H9 (cell line): ENCODE data around the gene CCNY. TPM values are rescaled to one million over a fixed set of nuclear protein-coding genes. Genes with fewer than 3 reads are reported as not detected.
"Not testable (repeated sequence)": the region's sequence is repeated elsewhere in the genome, so short reads cannot be mapped to it uniquely, and the experiment has no call there.

Experiments used
- DNase-seq: peaks from one replicate; pipeline ENCODE4 v3.0.0-alpha.2; 2017
- H2AFZ ChIP-seq: one replicate; pipeline ENCODE4 v1.6.1; 2013; ENCODE audit warnings: mild to moderate bottlenecking, low read length, control low read depth, moderate library complexity
- H2AK5ac ChIP-seq: 2 replicates; pipeline ENCODE4 v1.6.1; 2013; ENCODE audit warnings: low read length, control low read depth, mixed read lengths; ENCODE audit not compliant: insufficient read length
- H2BK120ac ChIP-seq: one replicate; pipeline ENCODE4 v1.6.1; 2013; ENCODE audit warnings: low read depth, mild to moderate bottlenecking, low read length, control low read depth, inconsistent platforms; ENCODE audit not compliant: poor library complexity, severe bottlenecking
- H2BK12ac ChIP-seq: 2 replicates; pipeline ENCODE4 v1.6.1; 2013; ENCODE audit warnings: low read length, control low read depth, mixed read lengths, low read depth; ENCODE audit not compliant: insufficient read length
- H2BK15ac ChIP-seq: 2 replicates; pipeline ENCODE4 v1.6.1; 2013; ENCODE audit warnings: low read depth, low read length, control low read depth
- H2BK20ac ChIP-seq: one replicate; pipeline ENCODE4 v1.6.1; 2013; ENCODE audit warnings: low read depth, mild to moderate bottlenecking, low read length, control low read depth, inconsistent platforms; ENCODE audit not compliant: poor library complexity, severe bottlenecking
- H2BK5ac ChIP-seq: 2 replicates; pipeline ENCODE4 v1.6.1; 2013; ENCODE audit warnings: low read length, control low read depth, mixed read lengths; ENCODE audit not compliant: insufficient read length
- H3K14ac ChIP-seq: 2 replicates; pipeline ENCODE4 v1.6.1; 2013; ENCODE audit warnings: low read length, control low read depth; ENCODE audit not compliant: insufficient read depth
- H3K18ac ChIP-seq: 2 replicates; pipeline ENCODE4 v1.6.1; 2013; ENCODE audit warnings: low read depth, mild to moderate bottlenecking, mixed read lengths, low read length, control low read depth; ENCODE audit not compliant: insufficient read length
- H3K23ac ChIP-seq: 2 replicates; pipeline ENCODE4 v1.6.1; 2013; ENCODE audit warnings: low read length, control low read depth, mixed read lengths, low read depth; ENCODE audit not compliant: insufficient read length
- H3K23me2 ChIP-seq: 2 replicates; pipeline ENCODE4 v1.6.1; 2013; ENCODE audit warnings: low read depth, mild to moderate bottlenecking, mixed read lengths, low read length, control low read depth; ENCODE audit not compliant: insufficient read length, poor library complexity, severe bottlenecking
- H3K27ac ChIP-seq: 2 replicates; pipeline ENCODE4 v1.5.1; 2013; ENCODE audit warnings: low read length, control low read depth, mixed read lengths, low read depth; ENCODE audit not compliant: insufficient read length
- H3K27me3 ChIP-seq: 2 replicates; pipeline ENCODE4 v1.6.1; 2013; ENCODE audit warnings: low read length, control low read depth, inconsistent platforms; ENCODE audit not compliant: insufficient read depth
- H3K4ac ChIP-seq: 2 replicates; pipeline ENCODE4 v1.6.1; 2013; ENCODE audit warnings: low read depth, mild to moderate bottlenecking, control low read depth, inconsistent platforms, low read length, moderate library complexity
- H3K4me1 ChIP-seq: 2 replicates; pipeline ENCODE4 v1.6.1; 2013; ENCODE audit warnings: low read length, control low read depth, inconsistent platforms; ENCODE audit not compliant: insufficient read depth
- H3K4me2 ChIP-seq: 2 replicates; pipeline ENCODE4 v1.6.1; 2013; ENCODE audit warnings: low read length, control low read depth, mixed read lengths; ENCODE audit not compliant: insufficient read length, insufficient read depth
- H3K56ac ChIP-seq: 2 replicates; pipeline ENCODE4 v1.6.1; 2013; ENCODE audit warnings: low read depth, mild to moderate bottlenecking, mixed read lengths, low read length, control low read depth; ENCODE audit not compliant: insufficient read length
- H3K79me1 ChIP-seq: 2 replicates; pipeline ENCODE4 v1.6.1; 2013; ENCODE audit warnings: low read depth, mild to moderate bottlenecking, moderate library complexity, low read length, control low read depth, inconsistent platforms; ENCODE audit not compliant: insufficient read depth, poor library complexity, severe bottlenecking
- H3K79me2 ChIP-seq: 2 replicates; pipeline ENCODE4 v1.6.1; 2013; ENCODE audit warnings: low read length, control low read depth, inconsistent platforms; ENCODE audit not compliant: insufficient read depth
- H3K9ac ChIP-seq: 2 replicates; pipeline ENCODE4 v1.6.1; 2013; ENCODE audit warnings: low read length, control low read depth, mixed read lengths; ENCODE audit not compliant: insufficient read length; ENCODE audit errors: extremely low read depth
- H3K9me3 ChIP-seq: one replicate; pipeline ENCODE4 v1.6.1; 2013; ENCODE audit warnings: low read depth, low read length, inconsistent platforms; ENCODE audit not compliant: control insufficient read depth
- H3T11ph ChIP-seq: one replicate; pipeline ENCODE4 v1.6.1; 2013; ENCODE audit warnings: mild to moderate bottlenecking, low read length, control low read depth, inconsistent platforms
- H4K20me1 ChIP-seq: one replicate; pipeline ENCODE4 v1.6.1; 2013; ENCODE audit not compliant: control insufficient read depth, insufficient read length, insufficient read depth
- H4K5ac ChIP-seq: 2 replicates; pipeline ENCODE4 v1.6.1; 2013; ENCODE audit warnings: low read depth, mild to moderate bottlenecking, mixed read lengths, low read length, control low read depth; ENCODE audit not compliant: insufficient read length
- H4K8ac ChIP-seq: replicated peaks from 2 replicates; pipeline ENCODE4 v1.6.1; 2013; ENCODE audit warnings: low read length, control low read depth, mixed read lengths, low read depth; ENCODE audit not compliant: insufficient read length
- H4K91ac ChIP-seq: 2 replicates; pipeline ENCODE4 v1.6.1; 2013; ENCODE audit warnings: low read depth, mild to moderate bottlenecking, moderate library complexity, mixed read lengths, low read length, control low read depth; ENCODE audit not compliant: insufficient read length
- H3K27ac Mint-ChIP-seq, 3 experiments: 2 replicates in 2 of 3; 3 replicates in 1 of 3; pipeline ENCODE4 v1.8.0; 2020 to 2021; ENCODE audit warnings: mixed read lengths in 3 of 3, mild to moderate bottlenecking in 1 of 3, moderate library complexity in 1 of 3
- H3K27me3 Mint-ChIP-seq: 2 replicates; pipeline ENCODE4 v1.8.0; 2021; ENCODE audit warnings: low read depth, mild to moderate bottlenecking, moderate library complexity, mixed read lengths
- H3K36me3 Mint-ChIP-seq, 3 experiments: 2 replicates in 2 of 3; 3 replicates in 1 of 3; pipeline ENCODE4 v1.8.0; 2020 to 2021; ENCODE audit warnings: low read depth in 3 of 3, mixed read lengths in 3 of 3; ENCODE audit not compliant: insufficient read depth in 1 of 3
- H3K4me1 Mint-ChIP-seq, 2 experiments: 2 replicates each; pipeline ENCODE4 v1.8.0; 2020; ENCODE audit warnings: mixed read lengths in 2 of 2
- H3K4me3 Mint-ChIP-seq, 2 experiments: 2 replicates in 1 of 2; 3 replicates in 1 of 2; pipeline ENCODE4 v1.8.0; 2020 to 2021; ENCODE audit warnings: mild to moderate bottlenecking in 2 of 2, mixed read lengths in 2 of 2, moderate library complexity in 1 of 2
- H3K9me3 Mint-ChIP-seq, 2 experiments: 2 replicates in 1 of 2; 3 replicates in 1 of 2; pipeline ENCODE4 v1.8.0; 2020; ENCODE audit warnings: mild to moderate bottlenecking in 2 of 2, mixed read lengths in 2 of 2, moderate library complexity in 1 of 2
- WGBS: extraction: QIAGEN DNeasy Blood & Tissue Kit; methylation state at CpG from one replicate; pipeline ENCODE4 v1.1.7; 2013; ENCODE audit warnings: missing lambda C conversion rate, low lambda C conversion rate, mixed read lengths; ENCODE audit not compliant: insufficient read length; ENCODE audit errors: extremely low coverage; 5-methylcytosine and 5-hydroxymethylcytosine counted together
- total RNA-seq: library from RNA; stranded (reverse); gene quantifications from 2 replicates; pipeline ENCODE4 v1.2.1, GENCODE V29; 2021

CCNY gene
- total RNA-seq, 1 experiment from 2014 or later = 62.1 TPM

GRCh38 chr10:35404077-35404476, 67.8 kb downstream of the CCNY start:
- H2BK120ac ChIP-seq, H3K79me1 ChIP-seq, H3K4me1 ChIP-seq, H3K9ac ChIP-seq, H2AFZ ChIP-seq, H2BK12ac ChIP-seq, H3K27me3 Mint-ChIP-seq, DNase-seq, H3K23me2 ChIP-seq, H2BK15ac ChIP-seq, H3K4me3 Mint-ChIP-seq, H3K9me3 ChIP-seq, H2AK5ac ChIP-seq, H3K14ac ChIP-seq, H3K79me2 ChIP-seq, H4K5ac ChIP-seq, H4K8ac ChIP-seq, H3K18ac ChIP-seq, H4K20me1 ChIP-seq, H3K27me3 ChIP-seq, H2BK20ac ChIP-seq, H3K4ac ChIP-seq, H4K91ac ChIP-seq, H3K27ac Mint-ChIP-seq, H3K56ac ChIP-seq, H3K4me2 ChIP-seq, H2BK5ac ChIP-seq, H3T11ph ChIP-seq, H3K23ac ChIP-seq, H3K27ac ChIP-seq: not testable (repeated sequence)
- Mint-ChIP-seq H3K36me3 (peaks cover 8 to 17% (median 15%) of the 10 kb centered on the region in 3 experiments), H3K4me1 (peaks cover 26% of the 10 kb centered on the region in 2 experiments), H3K9me3 (peaks cover 15 to 20% of the 10 kb centered on the region in 2 experiments)
- no CpG with 5 or more reads among the region's 2 CpGs for WGBS

DNA sequence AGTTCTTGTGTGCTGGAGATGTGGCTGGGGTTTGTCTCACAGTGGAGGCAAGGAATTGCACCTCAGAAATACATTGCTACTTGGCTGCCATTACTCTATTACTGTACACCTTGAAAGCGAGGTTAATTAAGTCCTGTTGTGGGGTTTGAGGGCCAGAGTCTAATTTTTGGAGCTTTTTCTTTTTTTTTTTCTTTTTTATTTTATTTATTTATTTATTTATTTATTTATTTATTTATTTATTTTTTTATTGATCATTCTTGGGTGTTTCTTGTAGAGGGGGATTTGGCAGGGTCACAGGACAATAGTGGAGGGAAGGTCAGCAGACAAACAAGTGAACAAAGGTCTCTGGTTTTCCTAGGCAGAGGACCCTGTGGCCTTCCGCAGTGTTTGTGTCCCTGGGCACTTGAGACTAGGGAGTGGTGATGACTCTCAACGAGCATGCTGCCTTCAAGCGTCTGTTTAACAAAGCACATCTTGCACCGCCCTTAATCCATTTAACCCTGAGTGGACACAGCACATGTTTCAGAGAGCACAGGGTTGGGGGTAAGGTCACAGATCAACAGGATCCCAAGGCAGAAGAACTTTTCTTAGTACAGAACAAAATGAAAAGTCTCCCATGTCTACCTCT, 69.8 kb downstream of the CCNY start:
- H3K27me3 Mint-ChIP-seq, H3K23ac ChIP-seq, H3K9ac ChIP-seq, DNase-seq, H2BK20ac ChIP-seq, H3K14ac ChIP-seq, H3K9me3 ChIP-seq, H2BK15ac ChIP-seq, H3K23me2 ChIP-seq, H2BK5ac ChIP-seq, H3K27ac Mint-ChIP-seq, H3T11ph ChIP-seq, H3K79me1 ChIP-seq, H4K5ac ChIP-seq, H3K4me1 ChIP-seq, H3K27ac ChIP-seq, H4K20me1 ChIP-seq, H3K56ac ChIP-seq, H2BK120ac ChIP-seq, H3K27me3 ChIP-seq, H4K8ac ChIP-seq, H3K18ac ChIP-seq, H2AFZ ChIP-seq, H2AK5ac ChIP-seq, H2BK12ac ChIP-seq, H3K4me2 ChIP-seq, H3K79me2 ChIP-seq, H3K4ac ChIP-seq, H3K4me3 Mint-ChIP-seq, H4K91ac ChIP-seq: not testable (repeated sequence)
- H3K9me3 Mint-ChIP-seq = peaks cover 15 to 20% of the 10 kb centered on the region in 2 experiments
- H3K36me3 Mint-ChIP-seq = peaks cover 8 to 17% (median 15%) of the 10 kb centered on the region in 3 experiments
- H3K4me1 Mint-ChIP-seq = peaks cover 18 to 21% of the 10 kb centered on the region in 2 experiments
- WGBS = no CpG with 5 or more reads among the region's 5 CpGs
